Stimulated activated CD4-positive, alpha-beta T cell treated with anti-CD3 and anti-CD28 coated beads, Interleukin-2, amount 100 ng/mL, for 24 hours (primary cell): ENCODE results near the gene SYNGR2.
A peak's percentile ranks its signal among the peaks of the same experiment; 100 is the strongest.
"Not testable (repeated sequence)": the region's sequence is repeated elsewhere in the genome, so short reads cannot be mapped to it uniquely, and the experiment has no call there.

Experiments
- DNase-seq, 2 donors: peaks; one replicate each; pipeline ENCODE4 v3.0.0-alpha.2; 2020

SYNGR2 gene

GRCh38 chr17:78130437-78131101 is 37.8 kb upstream of the SYNGR2 start, which contains the start of gene TMC8:
Gene TMC8 (plus strand): TSS chr17:78130771. CDS start chr17:78131589, 818 bp downstream.
- DNase-seq, result peak; percentile 68 to 71

- DNase-seq, result peak; percentile 60 to 64
These were observed 37.0 kb upstream of the SYNGR2 start for GRCh38 chr17:78131172-78132083.

GRCh38 chr17:78132084-78132676 is 36.2 kb upstream of the SYNGR2 start:
- peak; percentile 68 to 75 for DNase-seq

GRCh38 chr17:78132767-78133178 is 35.6 kb upstream of the SYNGR2 start:
- DNase-seq, result no peak

GRCh38 chr17:78133179-78133951 is 35.0 kb upstream of the SYNGR2 start:
- DNase-seq, result no peak

GRCh38 chr17:78133971-78134898 is 34.1 kb upstream of the SYNGR2 start:
- peak; percentile 73 to 74 for DNase-seq

GRCh38 chr17:78134899-78135385 is 33.4 kb upstream of the SYNGR2 start:
- no peak for DNase-seq

- no peak for DNase-seq
These were observed 32.4 kb upstream of the SYNGR2 start for GRCh38 chr17:78135858-78136500.

GRCh38 chr17:78137392-78138203 is 30.8 kb upstream of the SYNGR2 start:
- peak in 1 of 2 donors; percentile 72 for DNase-seq

GRCh38 chr17:78138204-78139060 is 29.9 kb upstream of the SYNGR2 start:
- DNase-seq, result no peak

GRCh38 chr17:78139861-78140168 is 28.6 kb upstream of the SYNGR2 start:
- not testable (repeated sequence) for DNase-seq

GRCh38 chr17:78140169-78141051 is 28.0 kb upstream of the SYNGR2 start:
- peak; percentile 91 to 97 for DNase-seq

GRCh38 chr17:78141437-78142118 is 26.8 kb upstream of the SYNGR2 start:
- no peak for DNase-seq

GRCh38 chr17:78142119-78142861 is 26.1 kb upstream of the SYNGR2 start:
- DNase-seq, result no peak

GRCh38 chr17:78143214-78144146 is 24.9 kb upstream of the SYNGR2 start:
- DNase-seq, result no peak
